Measurements from ENCODE around the gene LTA.

DNA sequence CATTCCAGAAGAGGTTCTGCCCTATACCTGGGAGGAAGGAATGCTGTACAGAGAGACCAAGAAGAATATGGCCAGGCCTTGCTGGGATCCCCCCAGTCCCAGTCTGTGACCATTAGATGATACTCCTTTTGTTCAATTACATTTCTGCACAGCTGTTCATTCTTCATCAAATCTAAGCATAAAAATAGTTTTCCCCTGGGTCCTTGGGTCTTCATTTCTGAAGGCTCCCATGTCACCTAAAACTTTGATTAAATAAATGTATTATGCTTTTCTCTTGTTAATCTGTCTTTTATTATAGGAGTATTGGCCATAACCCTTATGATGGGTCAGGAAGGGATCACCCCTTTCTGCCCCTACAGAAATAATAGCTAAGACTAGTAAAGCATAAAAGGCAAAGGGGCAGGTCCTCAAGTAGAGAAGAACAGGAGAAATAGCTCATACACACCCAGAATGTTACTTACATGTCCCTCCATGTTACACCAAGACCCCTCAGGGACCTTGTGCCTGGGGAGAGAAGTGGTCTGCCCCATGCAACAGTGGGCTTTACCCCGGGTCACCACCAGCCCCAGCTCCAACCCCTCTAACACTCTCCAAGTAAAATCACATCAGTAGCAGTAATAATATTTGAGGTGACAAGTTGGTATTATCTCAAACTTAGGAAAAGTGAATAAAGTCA lies 2.1 kb upstream of the LTA start:
- TF ChIP-seq, protein P1, sequence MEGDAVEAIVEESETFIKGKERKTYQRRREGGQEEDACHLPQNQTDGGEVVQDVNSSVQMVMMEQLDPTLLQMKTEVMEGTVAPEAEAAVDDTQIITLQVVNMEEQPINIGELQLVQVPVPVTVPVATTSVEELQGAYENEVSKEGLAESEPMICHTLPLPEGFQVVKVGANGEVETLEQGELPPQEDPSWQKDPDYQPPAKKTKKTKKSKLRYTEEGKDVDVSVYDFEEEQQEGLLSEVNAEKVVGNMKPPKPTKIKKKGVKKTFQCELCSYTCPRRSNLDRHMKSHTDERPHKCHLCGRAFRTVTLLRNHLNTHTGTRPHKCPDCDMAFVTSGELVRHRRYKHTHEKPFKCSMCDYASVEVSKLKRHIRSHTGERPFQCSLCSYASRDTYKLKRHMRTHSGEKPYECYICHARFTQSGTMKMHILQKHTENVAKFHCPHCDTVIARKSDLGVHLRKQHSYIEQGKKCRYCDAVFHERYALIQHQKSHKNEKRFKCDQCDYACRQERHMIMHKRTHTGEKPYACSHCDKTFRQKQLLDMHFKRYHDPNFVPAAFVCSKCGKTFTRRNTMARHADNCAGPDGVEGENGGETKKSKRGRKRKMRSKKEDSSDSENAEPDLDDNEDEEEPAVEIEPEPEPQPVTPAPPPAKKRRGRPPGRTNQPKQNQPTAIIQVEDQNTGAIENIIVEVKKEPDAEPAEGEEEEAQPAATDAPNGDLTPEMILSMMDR (IDR thresholded peaks at IDR 0.05; ENCODE audit: poor library complexity), result no peak
- TF ChIP-seq EZH2 (IDR thresholded peaks at IDR 0.05; ENCODE audit: borderline replicate concordance), result no peak
